Gastrocnemius medialis (tissue), 4 donors: ENCODE measurements around the gene PIK3R3. TPM values are rescaled to one million over a fixed set of nuclear protein-coding genes. Genes with fewer than 3 reads are reported as not detected.
"Not testable (repeated sequence)": the region's sequence is repeated elsewhere in the genome, so short reads cannot be mapped to it uniquely, and the experiment has no call there.

Experiments used
- ATAC-seq, 2 donors: fragments of 150-250 bp; one replicate each; pipeline ENCODE4 v1.9.1; 2016
- DNase-seq, 2 donors: peaks; one replicate each; pipeline ENCODE4 v3.0.0-alpha.2; 2019
- H3K27ac ChIP-seq, 4 donors: fragments of 200-600 bp; sonication (generic); 1 replicate in 1 of 4; 2 replicates in 3 of 4; pipeline ENCODE4 v1.5.1; 2016 to 2018; ENCODE audit warnings: mild to moderate bottlenecking in 2 of 4, moderate library complexity in 1 of 4
- H3K27me3 ChIP-seq, 3 donors: fragments of 200-600 bp; sonication (generic) in 2 of 3; 1 replicate in 1 of 3; 2 replicates in 2 of 3; pipeline versions ENCODE4 v1.5.1 to v1.6.0; 2016 to 2019; ENCODE audit warnings: mild to moderate bottlenecking in 1 of 3, moderate library complexity in 1 of 3
- H3K36me3 ChIP-seq, 2 donors: fragments of 200-600 bp; sonication (generic) in 1 of 2; one replicate each; pipeline ENCODE4 v1.5.1; 2017 to 2018
- H3K4me1 ChIP-seq, 2 donors: fragments of 200-600 bp; sonication (generic) in 1 of 2; one replicate each; pipeline ENCODE4 v1.5.1; 2016 to 2017; ENCODE audit warnings: mild to moderate bottlenecking in 2 of 2
- H3K4me3 ChIP-seq, 4 donors: fragments of 200-600 bp; sonication (generic) in 3 of 4; 1 replicate in 1 of 4; 2 replicates in 3 of 4; pipeline ENCODE4 v1.5.1; 2016 to 2019; ENCODE audit warnings: mild to moderate bottlenecking in 2 of 4
- H3K9me3 ChIP-seq, 3 donors: fragments of 200-600 bp; sonication (generic) in 2 of 3; 1 replicate in 1 of 3; 2 replicates in 2 of 3; pipeline ENCODE4 v1.5.1; 2016 to 2019
- CTCF ChIP-seq, 5 experiments: fragments of 450-650 bp in 3 of 5; fragments of 200-600 bp in 2 of 5; sonication (generic) in 2 of 5; IDR thresholded peaks in 4 of 5; conservative IDR thresholded peaks in 1 of 5; 1 replicate in 4 of 5; 2 replicates in 1 of 5; pipeline ENCODE4 v1.5.1; 2016 to 2019; ENCODE audit warnings: antibody characterized with exemption in 5 of 5, mild to moderate bottlenecking in 3 of 5, moderate library complexity in 3 of 5
- POLR2A ChIP-seq, 2 donors: fragments of 450-650 bp; IDR thresholded peaks; one replicate each; pipeline ENCODE4 v1.6.1; 2017; ENCODE audit warnings: antibody characterized with exemption in 2 of 2, mild to moderate bottlenecking in 2 of 2, moderate library complexity in 2 of 2
- in situ Hi-C, 4 donors: fragments of 200-750 bp; cut with MboI; loops; one replicate each; pipeline versions ENCODE4 v1.15.0 to v1.8.0; 2017; ENCODE audit warnings: low sequenced_read_pairs in 4 of 4
- intact Hi-C: fragments of 100-400 bp; cut with DNase I; formaldehyde crosslinking; loops from one replicate; pipeline ENCODE4 v1.15.1; 2023; ENCODE audit warnings: low total_unique reads
- total RNA-seq, 4 donors: library from RNA; depleted of rRNA; stranded (reverse); fragments of >200 nt; gene quantifications; one replicate each; pipeline versions ENCODE4 v1.1.0 to v1.2.3, GENCODE V29; 2016

PIK3R3 gene
- total RNA-seq, 4 donors from 2014 or later = 12.1 to 23.8 (median 15.9) TPM

- TF ChIP-seq CTCF (IDR thresholded peaks at IDR 0.05 in 4 of 5, conservative IDR thresholded peaks at IDR 0.05 in 1 of 5) = no peak
- no peak for TF ChIP-seq POLR2A (IDR thresholded peaks at IDR 0.05)
- ATAC-seq (no peak), DNase-seq (no peak)
- Histone ChIP-seq H3K4me1 (peaks cover 6% of the 10 kb centered on the region in 2 donors), H3K27me3 (no peaks in the 10 kb centered on the region), H3K9me3 (no peaks in the 10 kb centered on the region), H3K27ac (no peak overlapping the region), H3K4me3 (no peak overlapping the region), H3K36me3 (no peaks in the 10 kb centered on the region)
- in situ Hi-C loops (no loop called here), intact Hi-C loops (no loop called here)
Observed at GRCh38 chr1:46098027-46098712, 34.3 kb downstream of the PIK3R3 start.

GRCh38 chr1:46097149-46097472 is 35.3 kb downstream of the PIK3R3 start:
- in situ Hi-C loops = no loop called here
- Histone ChIP-seq H3K9me3 (no peaks in the 10 kb centered on the region), H3K4me3 (no peak overlapping the region), H3K36me3 (no peaks in the 10 kb centered on the region), H3K27me3 (no peaks in the 10 kb centered on the region), H3K4me1 (peaks cover 6% of the 10 kb centered on the region in 2 donors), H3K27ac (no peak overlapping the region)
- TF ChIP-seq CTCF (IDR thresholded peaks at IDR 0.05 in 4 of 5, conservative IDR thresholded peaks at IDR 0.05 in 1 of 5) (no peak), POLR2A (IDR thresholded peaks at IDR 0.05) (no peak)
- DNase-seq = no peak
- intact Hi-C loops = no loop called here
- ATAC-seq = no peak

- Histone ChIP-seq H3K27me3 (no peaks in the 10 kb centered on the region), H3K9me3 (no peaks in the 10 kb centered on the region), H3K27ac (no peak overlapping the region), H3K4me1 (peaks cover 6% of the 10 kb centered on the region in 2 donors), H3K4me3 (no peak overlapping the region), H3K36me3 (no peaks in the 10 kb centered on the region)
- ATAC-seq (no peak), DNase-seq (no peak)
- in situ Hi-C loops (no loop called here), intact Hi-C loops (no loop called here)
- TF ChIP-seq POLR2A (IDR thresholded peaks at IDR 0.05) (no peak), CTCF (IDR thresholded peaks at IDR 0.05 in 4 of 5, conservative IDR thresholded peaks at IDR 0.05 in 1 of 5) (no peak)
Observed at GRCh38 chr1:46096269-46097148, 35.9 kb downstream of the PIK3R3 start.

GRCh38 chr1:46095110-46095509 is 37.3 kb downstream of the PIK3R3 start:
- intact Hi-C loops, in situ Hi-C loops, H3K9me3 ChIP-seq, H3K27ac ChIP-seq, H3K36me3 ChIP-seq, ATAC-seq, DNase-seq, H3K4me3 ChIP-seq, H3K27me3 ChIP-seq, H3K4me1 ChIP-seq: not testable (repeated sequence)

GRCh38 chr1:46094471-46095005 is 37.9 kb downstream of the PIK3R3 start:
- Histone ChIP-seq H3K27ac (no peak overlapping the region), H3K9me3 (no peaks in the 10 kb centered on the region), H3K4me3 (no peak overlapping the region), H3K36me3 (no peaks in the 10 kb centered on the region), H3K4me1 (peaks cover 6% of the 10 kb centered on the region in 2 donors), H3K27me3 (no peaks in the 10 kb centered on the region)
- DNase-seq (no peak), ATAC-seq (no peak)
- intact Hi-C loops (no loop called here), in situ Hi-C loops (no loop called here)
- TF ChIP-seq CTCF (IDR thresholded peaks at IDR 0.05 in 4 of 5, conservative IDR thresholded peaks at IDR 0.05 in 1 of 5) (no peak), POLR2A (IDR thresholded peaks at IDR 0.05) (no peak)

- intact Hi-C loops, in situ Hi-C loops, H3K9me3 ChIP-seq: not testable (repeated sequence)
Observed at GRCh38 chr1:46093832-46094231, 38.6 kb downstream of the PIK3R3 start.

More at GRCh38 chr1:46093832-46094231, 38.6 kb downstream of the PIK3R3 start:
- H3K27ac ChIP-seq, H3K4me1 ChIP-seq, DNase-seq, H3K27me3 ChIP-seq, H3K36me3 ChIP-seq, ATAC-seq, H3K4me3 ChIP-seq: not testable (repeated sequence)
